ENCODE measurements around the gene TSPAN5.

DNA sequence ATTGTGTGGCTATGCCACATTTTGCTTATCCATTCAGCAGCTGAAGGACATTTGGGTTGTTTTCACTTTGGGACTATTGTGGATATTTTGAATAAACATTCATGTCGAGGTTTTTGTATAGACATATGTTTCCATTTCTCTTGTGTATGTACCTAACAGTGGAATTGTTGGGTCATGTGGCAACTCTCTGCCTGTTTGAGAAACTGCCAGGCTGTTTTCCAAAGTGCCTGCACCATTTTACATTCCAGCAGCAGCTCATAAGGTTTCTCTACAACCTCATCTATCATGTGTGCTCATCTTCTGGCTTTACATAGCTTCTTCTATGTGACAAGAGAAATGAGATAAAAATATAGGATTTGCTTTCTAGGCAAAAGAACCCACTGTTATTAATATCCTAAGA is 29.5 kb upstream of the TSPAN5 start:
- TF ChIP-seq, protein P1, sequence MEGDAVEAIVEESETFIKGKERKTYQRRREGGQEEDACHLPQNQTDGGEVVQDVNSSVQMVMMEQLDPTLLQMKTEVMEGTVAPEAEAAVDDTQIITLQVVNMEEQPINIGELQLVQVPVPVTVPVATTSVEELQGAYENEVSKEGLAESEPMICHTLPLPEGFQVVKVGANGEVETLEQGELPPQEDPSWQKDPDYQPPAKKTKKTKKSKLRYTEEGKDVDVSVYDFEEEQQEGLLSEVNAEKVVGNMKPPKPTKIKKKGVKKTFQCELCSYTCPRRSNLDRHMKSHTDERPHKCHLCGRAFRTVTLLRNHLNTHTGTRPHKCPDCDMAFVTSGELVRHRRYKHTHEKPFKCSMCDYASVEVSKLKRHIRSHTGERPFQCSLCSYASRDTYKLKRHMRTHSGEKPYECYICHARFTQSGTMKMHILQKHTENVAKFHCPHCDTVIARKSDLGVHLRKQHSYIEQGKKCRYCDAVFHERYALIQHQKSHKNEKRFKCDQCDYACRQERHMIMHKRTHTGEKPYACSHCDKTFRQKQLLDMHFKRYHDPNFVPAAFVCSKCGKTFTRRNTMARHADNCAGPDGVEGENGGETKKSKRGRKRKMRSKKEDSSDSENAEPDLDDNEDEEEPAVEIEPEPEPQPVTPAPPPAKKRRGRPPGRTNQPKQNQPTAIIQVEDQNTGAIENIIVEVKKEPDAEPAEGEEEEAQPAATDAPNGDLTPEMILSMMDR (IDR thresholded peaks at IDR 0.05): no peak
- no peak for TF ChIP-seq POLR2A (IDR thresholded peaks at IDR 0.05)
